Astrocyte of the spinal cord (primary cell): ENCODE results near the gene UVSSA.

Source experiments
- DNase-seq: peaks from one replicate; pipeline ENCODE4 v3.0.0; 2011; ENCODE audit warnings: low read depth, low spot score
- H3K4me3 ChIP-seq: 2 replicates; pipeline ENCODE4 v1.5.1; 2011; ENCODE audit warnings: low read depth, mild to moderate bottlenecking, low read length, moderate library complexity
- CTCF ChIP-seq: IDR thresholded peaks from 2 replicates; pipeline ENCODE4 v1.5.1; 2012; ENCODE audit warnings: low read depth, mild to moderate bottlenecking, low read length, inconsistent platforms
- in situ Hi-C: cut with HindIII; loops from 2 replicates; pipeline ENCODE4 v1.10.0; 2017; ENCODE audit warnings: low sequenced_read_pairs

Gene UVSSA

GRCh38 chr4:1400831-1401408 is 53.9 kb downstream of the UVSSA start:
- DNase-seq: no peak
- in situ Hi-C loops: no loop called here
- H3K4me3 ChIP-seq: no peak overlapping the region
- TF ChIP-seq CTCF: no peak

GRCh38 chr4:1401409-1402020 is 54.5 kb downstream of the UVSSA start:
- no peak for DNase-seq
- in situ Hi-C loops: no loop called here
- no peak for TF ChIP-seq CTCF
- H3K4me3 ChIP-seq: no peak overlapping the region

GRCh38 chr4:1402021-1402515 is 55.1 kb downstream of the UVSSA start:
- in situ Hi-C loops: no loop called here
- no peak for DNase-seq
- no peak for TF ChIP-seq CTCF

GRCh38 chr4:1402516-1403091 is 55.6 kb downstream of the UVSSA start:
- TF ChIP-seq CTCF: no peak
- in situ Hi-C loops: no loop called here
- no peak for DNase-seq
- H3K4me3 ChIP-seq: no peak overlapping the region

More at GRCh38 chr4:1402021-1402515, 55.1 kb downstream of the UVSSA start:
- no peak overlapping the region for H3K4me3 ChIP-seq

GRCh38 chr4:1403177-1403583 is 56.2 kb downstream of the UVSSA start:
- DNase-seq: no peak
- TF ChIP-seq CTCF: no peak
- in situ Hi-C loops: no loop called here
- no peak overlapping the region for H3K4me3 ChIP-seq

GRCh38 chr4:1403591-1404572 is 56.9 kb downstream of the UVSSA start:
- in situ Hi-C loops: no loop called here
- DNase-seq: no peak
- no peak overlapping the region for H3K4me3 ChIP-seq
- no peak for TF ChIP-seq CTCF
